Measurements from ENCODE around the gene MYO9A. TPM values are rescaled to one million over a fixed set of nuclear protein-coding genes. Genes with fewer than 3 reads are reported as not detected.
"Not testable (repeated sequence)": the region's sequence is repeated elsewhere in the genome, so short reads cannot be mapped to it uniquely, and the experiment has no call there.

Gene MYO9A
- total and polyA plus RNA-seq, 2 experiments from 2014 or later, result 13.1 to 42.8 TPM

GRCh38 chr15:72105111-72105510, 12.8 kb downstream of the MYO9A start:
- H4K20me1 ChIP-seq (ENCODE audit: insufficient read depth, poor library complexity, severe bottlenecking), result peaks cover 15% of the 10 kb centered on the region
- H3K79me2 ChIP-seq, result peaks cover 72% of the 10 kb centered on the region
- 89% methylated on average over 3 of the region's 3 CpGs for WGBS (ENCODE audit: low lambda C conversion rate, missing lambda C conversion rate)
- no peak overlapping the region for H3K27ac ChIP-seq
- H3K9me3 ChIP-seq (ENCODE audit: low read depth), result no peaks in the 10 kb centered on the region
- H3K36me3 ChIP-seq (replicated peaks; ENCODE audit: insufficient read depth, low read depth), result no peaks in the 10 kb centered on the region
- no peaks in the 10 kb centered on the region for H3K27me3 ChIP-seq
- no peak overlapping the region for H3K4me2 ChIP-seq
- no peak for TF ChIP-seq CTCF (IDR thresholded peaks at IDR 0.05; ENCODE audit: poor library complexity)
- no peak for TF ChIP-seq EZH2 (IDR thresholded peaks at IDR 0.05; ENCODE audit: borderline replicate concordance)
- no peak for TF ChIP-seq EZH2phosphoT487 (IDR thresholded peaks at IDR 0.05; ENCODE audit: low read depth, severe bottlenecking, unreplicated experiment)
- H3K9me2 ChIP-seq (replicated peaks; ENCODE audit: insufficient read depth), result no peaks in the 10 kb centered on the region
- no peak overlapping the region for H3K4me3 ChIP-seq
- DNase-seq (ENCODE audit: low spot score), result no peak
- no peak overlapping the region for H2AFZ ChIP-seq
- H3K4me1 ChIP-seq (ENCODE audit: insufficient read depth), result peaks cover 3% of the 10 kb centered on the region

- H3K27me3 ChIP-seq; H3K4me1 ChIP-seq (ENCODE audit: insufficient read depth); H2AFZ ChIP-seq; H3K4me2 ChIP-seq; H3K36me3 ChIP-seq (replicated peaks; ENCODE audit: insufficient read depth, low read depth); H3K27ac ChIP-seq; H3K9me3 ChIP-seq (ENCODE audit: low read depth); H3K4me3 ChIP-seq; H3K9me2 ChIP-seq (replicated peaks; ENCODE audit: insufficient read depth); DNase-seq (ENCODE audit: low spot score): not testable (repeated sequence)
- WGBS (ENCODE audit: low lambda C conversion rate, missing lambda C conversion rate), result 100% methylated on average over 5 of the region's 33 CpGs
- peaks cover 11% of the 10 kb centered on the region for H4K20me1 ChIP-seq (ENCODE audit: insufficient read depth, poor library complexity, severe bottlenecking)
- H3K79me2 ChIP-seq, result peaks cover 59% of the 10 kb centered on the region
Observed at GRCh38 chr15:72100551-72100950, 17.4 kb downstream of the MYO9A start.

GRCh38 chr15:72099155-72099554, 18.8 kb downstream of the MYO9A start:
- no peaks in the 10 kb centered on the region for H3K27me3 ChIP-seq
- no peak for DNase-seq (ENCODE audit: low spot score)
- H3K4me3 ChIP-seq, result no peak overlapping the region
- no peak overlapping the region for H3K27ac ChIP-seq
- peaks cover 45% of the 10 kb centered on the region for H3K79me2 ChIP-seq
- no peaks in the 10 kb centered on the region for H3K36me3 ChIP-seq (replicated peaks; ENCODE audit: insufficient read depth, low read depth)
- peaks cover 3% of the 10 kb centered on the region for H3K4me1 ChIP-seq (ENCODE audit: insufficient read depth)
- no peaks in the 10 kb centered on the region for H3K9me3 ChIP-seq (ENCODE audit: low read depth)
- no peak overlapping the region for H3K4me2 ChIP-seq
- no peak overlapping the region for H2AFZ ChIP-seq
- no peaks in the 10 kb centered on the region for H3K9me2 ChIP-seq (replicated peaks; ENCODE audit: insufficient read depth)
- 96% methylated on average over 4 of the region's 4 CpGs for WGBS (ENCODE audit: low lambda C conversion rate, missing lambda C conversion rate)
- H4K20me1 ChIP-seq (ENCODE audit: insufficient read depth, poor library complexity, severe bottlenecking), result peaks cover 9% of the 10 kb centered on the region
- TF ChIP-seq EZH2phosphoT487 (IDR thresholded peaks at IDR 0.05; ENCODE audit: low read depth, severe bottlenecking, unreplicated experiment) (no peak), EZH2 (IDR thresholded peaks at IDR 0.05; ENCODE audit: borderline replicate concordance) (no peak), CTCF (IDR thresholded peaks at IDR 0.05; ENCODE audit: poor library complexity) (no peak)

GRCh38 chr15:72098040-72098439, 19.9 kb downstream of the MYO9A start:
- Histone ChIP-seq H3K9me3 (ENCODE audit: low read depth) (no peaks in the 10 kb centered on the region), H3K4me3 (no peak overlapping the region), H2AFZ (no peak overlapping the region), H3K4me2 (no peak overlapping the region), H3K4me1 (ENCODE audit: insufficient read depth) (no peaks in the 10 kb centered on the region), H3K27ac (no peak overlapping the region), H3K9me2 (replicated peaks; ENCODE audit: insufficient read depth) (no peaks in the 10 kb centered on the region), H4K20me1 (ENCODE audit: insufficient read depth, poor library complexity, severe bottlenecking) (peaks cover under 1% of the 10 kb centered on the region), H3K79me2 (peaks cover 41% of the 10 kb centered on the region), H3K36me3 (replicated peaks; ENCODE audit: insufficient read depth, low read depth) (no peaks in the 10 kb centered on the region), H3K27me3 (no peaks in the 10 kb centered on the region)
- TF ChIP-seq EZH2 (IDR thresholded peaks at IDR 0.05; ENCODE audit: borderline replicate concordance) (no peak), CTCF (IDR thresholded peaks at IDR 0.05; ENCODE audit: poor library complexity) (no peak), EZH2phosphoT487 (IDR thresholded peaks at IDR 0.05; ENCODE audit: low read depth, severe bottlenecking, unreplicated experiment) (no peak)
- DNase-seq (ENCODE audit: low spot score), result no peak

Data from hepatocyte (in vitro differentiated cells).